ENCODE measurements around the gene PRDM5.

Gene PRDM5

GRCh38 chr4:120709991-120710390 is 212.5 kb downstream of the PRDM5 start:
- CTCF ChIA-PET = no interaction called here
- DNase-seq (ENCODE audit: extremely low spot score) = no peak
- TF ChIP-seq, protein P1, sequence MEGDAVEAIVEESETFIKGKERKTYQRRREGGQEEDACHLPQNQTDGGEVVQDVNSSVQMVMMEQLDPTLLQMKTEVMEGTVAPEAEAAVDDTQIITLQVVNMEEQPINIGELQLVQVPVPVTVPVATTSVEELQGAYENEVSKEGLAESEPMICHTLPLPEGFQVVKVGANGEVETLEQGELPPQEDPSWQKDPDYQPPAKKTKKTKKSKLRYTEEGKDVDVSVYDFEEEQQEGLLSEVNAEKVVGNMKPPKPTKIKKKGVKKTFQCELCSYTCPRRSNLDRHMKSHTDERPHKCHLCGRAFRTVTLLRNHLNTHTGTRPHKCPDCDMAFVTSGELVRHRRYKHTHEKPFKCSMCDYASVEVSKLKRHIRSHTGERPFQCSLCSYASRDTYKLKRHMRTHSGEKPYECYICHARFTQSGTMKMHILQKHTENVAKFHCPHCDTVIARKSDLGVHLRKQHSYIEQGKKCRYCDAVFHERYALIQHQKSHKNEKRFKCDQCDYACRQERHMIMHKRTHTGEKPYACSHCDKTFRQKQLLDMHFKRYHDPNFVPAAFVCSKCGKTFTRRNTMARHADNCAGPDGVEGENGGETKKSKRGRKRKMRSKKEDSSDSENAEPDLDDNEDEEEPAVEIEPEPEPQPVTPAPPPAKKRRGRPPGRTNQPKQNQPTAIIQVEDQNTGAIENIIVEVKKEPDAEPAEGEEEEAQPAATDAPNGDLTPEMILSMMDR (IDR thresholded peaks at IDR 0.05; ENCODE audit: control extremely low read depth, extremely low read depth, low read depth, missing control alignments) = no peak
- POLR2A ChIA-PET = no interaction called here

GRCh38 chr4:120704538-120704937 is 218.0 kb downstream of the PRDM5 start:
- no peak for DNase-seq (ENCODE audit: extremely low spot score)
- TF ChIP-seq, protein P1 (IDR thresholded peaks at IDR 0.05; ENCODE audit: control extremely low read depth, extremely low read depth, low read depth, missing control alignments) = no peak
- POLR2A ChIA-PET = no interaction called here
- CTCF ChIA-PET = interaction anchor here (0.9 to 1.5 kb wide), 3 partner anchors 10 to 53 kb away, joined by 3 read pairs; no protein-coding TSS in a partner anchor

DNA sequence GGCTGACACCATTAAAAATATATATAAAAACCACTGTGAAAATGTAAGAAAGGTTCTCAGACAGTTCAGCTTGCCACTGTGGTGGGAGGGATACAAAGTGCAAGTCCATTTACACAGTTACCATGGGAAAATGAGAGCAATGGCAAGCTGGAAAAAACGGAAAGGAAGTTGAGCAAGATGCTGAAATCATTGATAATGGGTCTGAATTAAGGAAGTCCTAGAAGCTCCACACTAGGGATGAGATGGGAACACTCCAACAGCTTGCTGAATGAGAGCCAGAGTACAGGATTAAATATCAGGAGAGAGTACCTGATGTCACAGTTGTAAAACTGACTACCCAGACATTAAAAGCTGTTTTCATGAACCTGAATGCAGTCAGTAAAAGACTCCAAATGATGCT is 218.6 kb downstream of the PRDM5 start:
- ChIA-PET POLR2A (no interaction called here), CTCF (interaction anchor here (1.5 kb wide), 1 partner anchor 53 kb away, joined by 3 read pairs; no protein-coding TSS in a partner anchor)
- no peak for DNase-seq (ENCODE audit: extremely low spot score)
- TF ChIP-seq, protein P1 (IDR thresholded peaks at IDR 0.05; ENCODE audit: control extremely low read depth, extremely low read depth, low read depth, missing control alignments) = no peak

- ChIA-PET POLR2A (no interaction called here), CTCF (no interaction called here)
- TF ChIP-seq, protein P1 (IDR thresholded peaks at IDR 0.05; ENCODE audit: control extremely low read depth, extremely low read depth, low read depth, missing control alignments) = no peak
- DNase-seq (ENCODE audit: extremely low spot score) = no peak
Measured at GRCh38 chr4:120699354-120699753, 223.2 kb downstream of the PRDM5 start.

GRCh38 chr4:120694973-120695372 is 227.6 kb downstream of the PRDM5 start:
- ChIA-PET CTCF (interaction anchor here (0.9 to 1.1 kb wide), 2 partner anchors 9 to 10 kb away, joined by 3 read pairs; no protein-coding TSS in a partner anchor), POLR2A (no interaction called here)
- TF ChIP-seq, protein P1 (IDR thresholded peaks at IDR 0.05; ENCODE audit: control extremely low read depth, extremely low read depth, low read depth, missing control alignments) = no peak
- no peak for DNase-seq (ENCODE audit: extremely low spot score)

DNA sequence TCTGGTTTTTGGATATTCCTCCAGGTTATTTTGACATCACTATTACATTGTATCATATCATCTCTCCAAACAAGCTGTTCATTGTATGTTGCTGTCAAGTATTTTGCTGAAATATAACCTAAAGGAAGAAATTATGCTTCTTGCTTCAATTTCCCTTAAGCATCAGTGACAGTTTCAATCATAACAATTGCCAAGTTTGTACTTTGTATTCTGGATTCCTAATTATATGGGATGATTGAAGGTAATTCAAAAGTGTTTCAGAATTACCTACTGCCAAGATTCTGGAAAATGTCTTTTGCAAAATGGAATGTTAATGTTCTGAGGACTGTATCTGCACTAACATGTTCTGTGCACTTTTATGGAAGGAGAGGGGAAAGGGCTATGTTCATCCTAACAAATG is 228.7 kb downstream of the PRDM5 start:
- DNase-seq (ENCODE audit: extremely low spot score) = no peak
- ChIA-PET CTCF (no interaction called here), POLR2A (no interaction called here)
- TF ChIP-seq, protein P1 (IDR thresholded peaks at IDR 0.05; ENCODE audit: control extremely low read depth, extremely low read depth, low read depth, missing control alignments) = no peak

DNA sequence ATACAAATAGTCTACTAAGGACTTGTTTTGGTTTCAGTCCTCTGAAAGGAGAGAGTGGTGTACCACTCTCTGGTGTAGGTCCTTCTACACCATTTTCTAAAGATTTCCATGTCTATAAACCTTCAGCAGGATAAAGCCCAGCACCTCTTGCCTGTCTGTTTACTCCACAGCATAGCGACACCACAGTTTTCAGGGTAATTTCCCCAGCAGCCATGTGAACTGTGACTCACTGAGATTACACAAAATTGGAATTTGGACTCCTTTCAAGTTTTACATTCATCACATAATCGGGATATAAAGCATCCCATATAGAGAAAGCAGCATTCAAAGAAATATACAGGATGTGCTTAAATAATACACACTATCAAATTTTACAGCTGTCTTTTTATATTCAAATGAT is 229.6 kb downstream of the PRDM5 start:
- ChIA-PET POLR2A (no interaction called here), CTCF (no interaction called here)
- TF ChIP-seq, protein P1 (IDR thresholded peaks at IDR 0.05; ENCODE audit: control extremely low read depth, extremely low read depth, low read depth, missing control alignments) = no peak
- DNase-seq (ENCODE audit: extremely low spot score) = no peak

All from GM10248 (cell line).